Astrocyte (in vitro differentiated cells and primary cell): ENCODE measurements around the gene MOK. TPM values are rescaled to one million over a fixed set of nuclear protein-coding genes. Genes with fewer than 3 reads are reported as not detected.

Experiments
- DNase-seq: peaks from one replicate; pipeline ENCODE4 v3.0.0-alpha.2; 2010; ENCODE audit warnings: low read depth
- FAIRE-seq: peaks from 2 replicates; lab custom pipeline; 2011; peaks lifted over from hg19 to GRCh38; lab: Jason Lieb, UNC
- H2AFZ ChIP-seq: 2 replicates; pipeline ENCODE4 v1.6.0; 2012; ENCODE audit warnings: low read depth, low read length, inconsistent platforms
- H3K27ac ChIP-seq: 2 replicates; pipeline ENCODE4 v1.5.1; 2011; ENCODE audit warnings: low read depth, low read length, inconsistent platforms
- H3K27me3 ChIP-seq: 2 replicates; pipeline ENCODE4 v1.6.0; 2011; ENCODE audit warnings: low read length, inconsistent platforms; ENCODE audit not compliant: insufficient read depth
- H3K36me3 ChIP-seq: 2 replicates; pipeline ENCODE4 v1.5.1; 2011; ENCODE audit warnings: low read length, inconsistent platforms; ENCODE audit not compliant: insufficient read depth
- H3K4me1 ChIP-seq: 2 replicates; pipeline ENCODE4 v1.5.1; 2011; ENCODE audit warnings: low read length, inconsistent platforms; ENCODE audit not compliant: insufficient read depth
- H3K4me2 ChIP-seq: 2 replicates; pipeline ENCODE4 v1.6.0; 2012; ENCODE audit warnings: low read length, inconsistent platforms
- H3K4me3 ChIP-seq: 2 replicates; pipeline ENCODE4 v1.5.1; 2011; ENCODE audit warnings: low read depth, mild to moderate bottlenecking, low read length, inconsistent platforms; ENCODE audit not compliant: insufficient read depth
- H3K79me2 ChIP-seq: 2 replicates; pipeline ENCODE4 v1.6.0; 2012; ENCODE audit warnings: mild to moderate bottlenecking, low read length, inconsistent platforms; ENCODE audit not compliant: insufficient read depth
- H3K9ac ChIP-seq: 2 replicates; pipeline ENCODE4 v1.6.0; 2012; ENCODE audit warnings: mild to moderate bottlenecking, low read length, inconsistent platforms
- H3K9me3 ChIP-seq: 2 replicates; pipeline ENCODE4 v1.5.1; 2012; ENCODE audit warnings: low read depth, mild to moderate bottlenecking, low read length, inconsistent platforms; ENCODE audit not compliant: insufficient read depth
- H4K20me1 ChIP-seq: 2 replicates; pipeline ENCODE4 v1.6.0; 2012; ENCODE audit warnings: low read length, inconsistent platforms; ENCODE audit not compliant: insufficient read depth
- H3K27ac Mint-ChIP-seq: one replicate; pipeline ENCODE4 v1.8.0; 2021; ENCODE audit warnings: mild to moderate bottlenecking, mixed read lengths; ENCODE audit not compliant: unreplicated experiment
- H3K27me3 Mint-ChIP-seq: one replicate; pipeline ENCODE4 v1.8.0; 2021; ENCODE audit warnings: low read depth, mixed read lengths; ENCODE audit not compliant: unreplicated experiment
- H3K36me3 Mint-ChIP-seq: one replicate; pipeline ENCODE4 v1.8.0; 2021; ENCODE audit warnings: low read depth, mixed read lengths; ENCODE audit not compliant: unreplicated experiment
- H3K4me1 Mint-ChIP-seq: one replicate; pipeline ENCODE4 v1.8.0; 2021; ENCODE audit warnings: low read depth, mixed read lengths; ENCODE audit not compliant: unreplicated experiment
- H3K4me3 Mint-ChIP-seq: one replicate; pipeline ENCODE4 v1.8.0; 2021; ENCODE audit warnings: mild to moderate bottlenecking, moderate library complexity, mixed read lengths; ENCODE audit not compliant: unreplicated experiment
- H3K9me3 Mint-ChIP-seq: one replicate; pipeline ENCODE4 v1.8.0; 2021; ENCODE audit warnings: mild to moderate bottlenecking, mixed read lengths; ENCODE audit not compliant: unreplicated experiment
- EZH2 ChIP-seq: IDR thresholded peaks from 2 replicates; pipeline ENCODE4 v1.6.1; 2012; ENCODE audit warnings: mild to moderate bottlenecking, low read length, inconsistent platforms; ENCODE audit not compliant: insufficient read depth
- total RNA-seq: library from RNA; stranded (reverse); gene quantifications from 2 replicates; pipeline ENCODE4 v1.2.1, GENCODE V29; 2021
- TF ChIP-seq, protein P1 (sequence below): IDR thresholded peaks from 2 replicates; pipeline ENCODE4 v1.5.1; 2011; ENCODE audit warnings: low read depth, mild to moderate bottlenecking, inconsistent platforms, low read length, moderate library complexity; ENCODE audit not compliant: insufficient read depth

Gene MOK
- total RNA-seq, 1 donor from 2014 or later = 9.3 TPM

DNA sequence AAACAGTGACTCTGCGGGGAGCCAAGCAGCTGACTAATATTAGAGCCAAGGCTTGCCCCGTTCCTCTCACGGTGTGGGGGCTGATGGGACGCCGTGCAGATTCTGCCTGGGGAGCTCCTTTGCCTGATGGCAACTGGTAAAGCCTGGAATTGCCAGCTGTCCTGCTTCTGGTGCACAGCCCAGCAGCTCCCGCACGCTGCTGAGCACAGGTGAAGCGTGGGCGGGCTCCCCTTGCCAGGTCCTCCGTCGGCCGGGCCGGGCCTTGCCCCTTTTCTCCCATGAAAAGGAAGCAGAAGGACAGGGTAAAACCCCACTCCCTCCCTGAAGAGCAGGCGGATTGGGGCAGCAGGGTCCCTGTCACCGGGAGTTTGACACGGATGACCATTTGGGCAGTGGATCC, 86.3 kb downstream of the MOK start:
- TF ChIP-seq EZH2 = no peak
- TF ChIP-seq, protein P1, sequence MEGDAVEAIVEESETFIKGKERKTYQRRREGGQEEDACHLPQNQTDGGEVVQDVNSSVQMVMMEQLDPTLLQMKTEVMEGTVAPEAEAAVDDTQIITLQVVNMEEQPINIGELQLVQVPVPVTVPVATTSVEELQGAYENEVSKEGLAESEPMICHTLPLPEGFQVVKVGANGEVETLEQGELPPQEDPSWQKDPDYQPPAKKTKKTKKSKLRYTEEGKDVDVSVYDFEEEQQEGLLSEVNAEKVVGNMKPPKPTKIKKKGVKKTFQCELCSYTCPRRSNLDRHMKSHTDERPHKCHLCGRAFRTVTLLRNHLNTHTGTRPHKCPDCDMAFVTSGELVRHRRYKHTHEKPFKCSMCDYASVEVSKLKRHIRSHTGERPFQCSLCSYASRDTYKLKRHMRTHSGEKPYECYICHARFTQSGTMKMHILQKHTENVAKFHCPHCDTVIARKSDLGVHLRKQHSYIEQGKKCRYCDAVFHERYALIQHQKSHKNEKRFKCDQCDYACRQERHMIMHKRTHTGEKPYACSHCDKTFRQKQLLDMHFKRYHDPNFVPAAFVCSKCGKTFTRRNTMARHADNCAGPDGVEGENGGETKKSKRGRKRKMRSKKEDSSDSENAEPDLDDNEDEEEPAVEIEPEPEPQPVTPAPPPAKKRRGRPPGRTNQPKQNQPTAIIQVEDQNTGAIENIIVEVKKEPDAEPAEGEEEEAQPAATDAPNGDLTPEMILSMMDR = no peak
- peaks cover 43% of the 10 kb centered on the region for H3K79me2 ChIP-seq
- FAIRE-seq = no peak

DNA sequence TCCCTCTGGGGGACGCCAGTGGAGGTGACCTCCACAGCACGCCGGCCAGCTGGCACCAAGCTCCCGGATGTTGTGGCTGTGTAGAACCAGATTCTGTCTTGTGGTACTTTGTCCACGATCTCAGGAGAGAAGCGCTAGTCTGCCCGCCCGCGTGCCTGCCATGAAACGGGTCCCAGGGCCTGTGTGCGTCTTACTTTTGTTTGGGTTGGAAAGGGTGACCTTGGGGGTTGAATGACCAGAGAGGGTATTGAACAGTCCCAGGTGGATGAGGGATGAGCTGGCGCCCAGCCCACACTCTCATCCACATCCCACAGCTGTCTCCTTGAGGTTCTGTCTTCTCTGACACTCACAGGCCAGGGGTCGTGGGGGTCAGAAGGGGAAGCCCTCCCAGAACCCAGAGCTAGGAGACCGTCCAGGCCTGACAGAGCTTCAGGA, 87.0 kb downstream of the MOK start:
- Mint-ChIP-seq H3K27me3 (no peaks in the 10 kb centered on the region), H3K4me1 (peaks cover 17% of the 10 kb centered on the region), H3K9me3 (no peaks in the 10 kb centered on the region), H3K36me3 (peaks cover 5% of the 10 kb centered on the region), H3K27ac (no peak overlapping the region), H3K4me3 (no peak overlapping the region)
- DNase-seq (no peak), FAIRE-seq (no peak)
- Histone ChIP-seq H2AFZ (no peak overlapping the region), H3K9ac (no peak overlapping the region), H3K4me2 (no peak overlapping the region), H3K4me1 (peaks cover 29% of the 10 kb centered on the region), H3K9me3 (no peaks in the 10 kb centered on the region), H3K27ac (no peak overlapping the region), H3K36me3 (peaks cover 3% of the 10 kb centered on the region), H4K20me1 (peaks cover 12% of the 10 kb centered on the region), H3K27me3 (no peaks in the 10 kb centered on the region), H3K4me3 (no peak overlapping the region), H3K79me2 (peaks cover 47% of the 10 kb centered on the region)
- TF ChIP-seq EZH2 = no peak
- TF ChIP-seq, protein P1 = no peak

More for the DNA sequence above, 86.3 kb downstream of the MOK start:
- Histone ChIP-seq H4K20me1 (peaks cover 12% of the 10 kb centered on the region), H3K4me3 (no peak overlapping the region), H3K9ac (no peak overlapping the region), H3K9me3 (no peaks in the 10 kb centered on the region), H3K4me2 (no peak overlapping the region), H3K27ac (no peak overlapping the region), H3K4me1 (peaks cover 29% of the 10 kb centered on the region), H3K36me3 (peaks cover 3% of the 10 kb centered on the region), H3K27me3 (no peaks in the 10 kb centered on the region), H2AFZ (no peak overlapping the region)
- no peak for DNase-seq
- Mint-ChIP-seq H3K9me3 (peaks cover 1% of the 10 kb centered on the region), H3K27ac (no peak overlapping the region), H3K4me3 (no peak overlapping the region), H3K27me3 (no peaks in the 10 kb centered on the region), H3K36me3 (peaks cover 7% of the 10 kb centered on the region), H3K4me1 (peaks cover 15% of the 10 kb centered on the region)

DNA sequence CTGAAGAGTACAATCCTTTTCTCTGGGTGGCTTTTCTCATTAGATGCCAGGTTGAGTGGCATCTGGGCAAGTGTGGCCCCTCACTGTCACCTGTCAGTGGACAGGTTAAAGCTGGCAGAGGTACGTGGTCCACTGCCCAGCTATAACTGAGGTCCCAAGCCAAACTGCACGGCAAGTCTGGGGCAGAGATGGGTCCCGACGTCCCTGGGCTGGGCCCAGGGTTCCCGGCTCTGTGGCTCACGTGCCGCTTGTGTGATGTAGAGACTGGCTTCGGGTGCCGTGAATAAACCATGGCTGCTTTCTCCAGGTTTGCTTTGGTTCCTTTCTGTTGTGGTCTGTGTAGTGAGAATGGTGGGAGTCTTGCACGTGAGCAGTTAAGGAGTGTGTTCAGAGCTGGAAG, 87.6 kb downstream of the MOK start:
- Histone ChIP-seq H3K36me3 (peaks cover 3% of the 10 kb centered on the region), H3K79me2 (peaks cover 50% of the 10 kb centered on the region), H3K9me3 (no peaks in the 10 kb centered on the region), H2AFZ (no peak overlapping the region), H3K4me2 (no peak overlapping the region), H3K9ac (no peak overlapping the region), H3K4me1 (peaks cover 29% of the 10 kb centered on the region), H3K27me3 (no peaks in the 10 kb centered on the region), H3K27ac (no peak overlapping the region), H4K20me1 (peaks cover 12% of the 10 kb centered on the region), H3K4me3 (no peak overlapping the region)
- TF ChIP-seq, protein P1 = no peak
- no peak for TF ChIP-seq EZH2
- no peaks in the 10 kb centered on the region for H3K9me3 Mint-ChIP-seq
- H3K4me1 Mint-ChIP-seq = peaks cover 17% of the 10 kb centered on the region
- H3K27ac Mint-ChIP-seq = no peak overlapping the region
- no peaks in the 10 kb centered on the region for H3K27me3 Mint-ChIP-seq
- H3K4me3 Mint-ChIP-seq = no peak overlapping the region
- H3K36me3 Mint-ChIP-seq = peaks cover 5% of the 10 kb centered on the region
- no peak for FAIRE-seq
- DNase-seq = no peak
